Hepatocyte (in vitro differentiated cells): ENCODE measurements around the gene NPHP4.

Experiments used
- CTCF ChIP-seq: fragments of 200-600 bp; sonication (generic); IDR thresholded peaks from 2 replicates; pipeline ENCODE4 v1.5.1; 2016; ENCODE audit warnings: antibody characterized with exemption, mild to moderate bottlenecking; ENCODE audit not compliant: poor library complexity
- EZH2 ChIP-seq: fragments of 200-600 bp; sonication (generic); IDR thresholded peaks from 2 replicates; pipeline ENCODE4 v1.6.1; 2016; ENCODE audit warnings: antibody characterized with exemption, mild to moderate bottlenecking, borderline replicate concordance

GRCh38 chr1:6008696-6009095 is 16.5 kb upstream of the NPHP4 start:
- no peak for TF ChIP-seq CTCF
- no peak for TF ChIP-seq EZH2
